ENCODE measurements around the gene JMJD4.
A peak's percentile ranks its signal among the peaks of the same experiment; 100 is the strongest.

The JMJD4 gene

DNA sequence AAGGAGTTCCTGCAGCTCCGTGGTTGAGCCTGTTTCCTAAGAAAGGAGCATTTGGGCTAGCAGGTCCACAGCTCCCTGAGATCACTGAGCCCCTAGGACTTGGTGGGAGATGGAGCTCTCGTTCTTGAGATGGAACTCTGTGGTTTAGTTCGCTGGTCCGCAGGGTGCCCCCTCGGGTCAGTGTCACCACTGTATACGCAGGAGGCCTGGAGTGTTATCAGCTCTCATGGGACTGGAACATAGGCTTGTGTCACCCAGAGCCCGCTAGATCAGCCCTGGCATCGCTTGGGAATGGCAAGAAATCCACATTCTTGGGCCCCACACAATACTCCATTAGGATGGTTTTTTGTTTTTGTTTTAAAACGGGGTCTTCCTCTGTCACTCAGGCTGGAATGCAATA is 3.7 kb upstream of the JMJD4 start:
- no peak overlapping the region for H3K4me3 ChIP-seq (ENCODE audit: low read depth, low read length)
- TF ChIP-seq, protein P1, sequence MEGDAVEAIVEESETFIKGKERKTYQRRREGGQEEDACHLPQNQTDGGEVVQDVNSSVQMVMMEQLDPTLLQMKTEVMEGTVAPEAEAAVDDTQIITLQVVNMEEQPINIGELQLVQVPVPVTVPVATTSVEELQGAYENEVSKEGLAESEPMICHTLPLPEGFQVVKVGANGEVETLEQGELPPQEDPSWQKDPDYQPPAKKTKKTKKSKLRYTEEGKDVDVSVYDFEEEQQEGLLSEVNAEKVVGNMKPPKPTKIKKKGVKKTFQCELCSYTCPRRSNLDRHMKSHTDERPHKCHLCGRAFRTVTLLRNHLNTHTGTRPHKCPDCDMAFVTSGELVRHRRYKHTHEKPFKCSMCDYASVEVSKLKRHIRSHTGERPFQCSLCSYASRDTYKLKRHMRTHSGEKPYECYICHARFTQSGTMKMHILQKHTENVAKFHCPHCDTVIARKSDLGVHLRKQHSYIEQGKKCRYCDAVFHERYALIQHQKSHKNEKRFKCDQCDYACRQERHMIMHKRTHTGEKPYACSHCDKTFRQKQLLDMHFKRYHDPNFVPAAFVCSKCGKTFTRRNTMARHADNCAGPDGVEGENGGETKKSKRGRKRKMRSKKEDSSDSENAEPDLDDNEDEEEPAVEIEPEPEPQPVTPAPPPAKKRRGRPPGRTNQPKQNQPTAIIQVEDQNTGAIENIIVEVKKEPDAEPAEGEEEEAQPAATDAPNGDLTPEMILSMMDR (IDR thresholded peaks at IDR 0.05; ENCODE audit: borderline replicate concordance, insufficient read depth, low read depth, low read length) = no peak

- no peak overlapping the region for H3K4me3 ChIP-seq (ENCODE audit: low read depth, low read length)
- TF ChIP-seq, protein P1 (IDR thresholded peaks at IDR 0.05; ENCODE audit: borderline replicate concordance, insufficient read depth, low read depth, low read length) = no peak
Observed at GRCh38 chr1:227736814-227737432, 1.8 kb upstream of the JMJD4 start.

- TF ChIP-seq, protein P1 (IDR thresholded peaks at IDR 0.05; ENCODE audit: borderline replicate concordance, insufficient read depth, low read depth, low read length) = no peak
Observed at GRCh38 chr1:227735539-227736285, 610 bp upstream of the JMJD4 start.

DNA sequence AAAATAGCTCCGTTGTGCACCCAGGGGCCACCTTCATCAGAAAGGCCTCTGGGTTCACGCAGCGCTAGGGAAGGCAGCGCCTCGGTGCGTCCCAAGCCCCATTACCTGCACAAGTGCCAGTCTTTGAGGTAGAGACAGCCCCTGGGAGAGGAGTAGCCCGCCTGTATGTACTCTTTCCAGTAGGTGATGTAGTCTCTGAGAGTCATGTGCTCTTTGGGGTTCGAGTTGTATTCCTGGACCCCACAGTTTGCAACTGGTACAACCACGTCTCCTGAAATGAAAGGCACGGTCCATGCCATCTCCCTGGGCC is 601 bp downstream of the JMJD4 start:
- H3K4me3 ChIP-seq (ENCODE audit: low read depth, low read length) = peak overlapping the region; percentile 85
- TF ChIP-seq, protein P1 (IDR thresholded peaks at IDR 0.05; ENCODE audit: borderline replicate concordance, insufficient read depth, low read depth, low read length) = no peak

More at GRCh38 chr1:227735539-227736285, 610 bp upstream of the JMJD4 start:
- H3K4me3 ChIP-seq (ENCODE audit: low read depth, low read length) = peak overlapping the region; percentile 85

- peak overlapping the region; percentile 85 for H3K4me3 ChIP-seq (ENCODE audit: low read depth, low read length)
Observed at GRCh38 chr1:227733751-227734545, 1.2 kb downstream of the JMJD4 start.

GRCh38 chr1:227733309-227733705 is 1.8 kb downstream of the JMJD4 start:
- TF ChIP-seq, protein P1 (IDR thresholded peaks at IDR 0.05; ENCODE audit: borderline replicate concordance, insufficient read depth, low read depth, low read length) = no peak
- no peak overlapping the region for H3K4me3 ChIP-seq (ENCODE audit: low read depth, low read length)

More at GRCh38 chr1:227733751-227734545, 1.2 kb downstream of the JMJD4 start:
- TF ChIP-seq, protein P1 (IDR thresholded peaks at IDR 0.05; ENCODE audit: borderline replicate concordance, insufficient read depth, low read depth, low read length) = no peak
